ENCODE measurements around the gene CCDC112. TPM values are rescaled to one million over a fixed set of nuclear protein-coding genes. Genes with fewer than 3 reads are reported as not detected.

Gene CCDC112
- total RNA-seq, 1 donor from 2014 or later = 13.0 TPM

DNA sequence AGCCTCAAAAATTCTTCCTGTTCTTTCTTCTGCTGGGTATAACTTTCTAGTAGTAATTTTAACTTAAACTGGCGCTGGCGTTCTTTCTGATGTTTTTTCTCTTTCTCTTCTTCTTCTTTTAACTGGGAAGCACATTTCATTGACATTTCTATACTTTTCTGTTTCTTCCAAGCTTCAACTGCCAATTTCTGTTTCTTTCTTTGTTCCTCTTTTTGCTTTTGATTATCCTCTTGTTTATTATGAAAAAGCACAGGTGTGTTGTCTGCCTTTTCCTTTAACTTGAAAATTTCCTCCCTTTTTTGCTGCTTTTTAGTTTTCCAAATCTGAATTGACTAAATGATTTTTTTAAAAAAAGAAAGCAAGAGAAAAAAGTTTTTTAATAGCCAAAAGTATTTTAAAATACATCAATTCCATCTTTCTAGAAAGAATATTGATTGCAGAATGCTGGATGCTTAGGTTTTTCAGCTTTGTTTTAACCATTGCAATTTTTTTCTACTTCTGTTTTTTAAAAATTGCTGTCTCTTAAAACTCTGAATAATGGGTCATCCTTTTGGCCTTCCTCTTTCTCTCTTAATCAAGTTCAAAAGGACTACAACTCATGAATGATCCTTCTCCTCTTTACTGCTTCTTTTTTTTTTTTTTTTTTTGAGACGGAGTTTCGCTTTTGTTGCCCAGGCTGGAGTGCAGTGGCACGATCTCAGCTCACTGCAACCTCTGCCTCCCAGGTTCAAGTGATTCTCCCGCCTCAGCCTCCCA lies 25.0 kb downstream of the CCDC112 start:
- H3K27me3 Mint-ChIP-seq (ENCODE audit: low read depth, unreplicated experiment) = no peaks in the 10 kb centered on the region
- no peak overlapping the region for H2AFZ ChIP-seq (ENCODE audit: low read depth, low read length)
- no peaks in the 10 kb centered on the region for H3K4me1 Mint-ChIP-seq (ENCODE audit: low read depth, unreplicated experiment)
- H3K9me3 Mint-ChIP-seq (ENCODE audit: unreplicated experiment) = no peaks in the 10 kb centered on the region
- no peaks in the 10 kb centered on the region for H3K36me3 Mint-ChIP-seq (ENCODE audit: low read depth, unreplicated experiment)
- no peaks in the 10 kb centered on the region for H3K4me1 ChIP-seq (ENCODE audit: insufficient read depth, low read length)
- no peak overlapping the region for H3K4me3 ChIP-seq (ENCODE audit: insufficient read depth, low read depth, low read length)
- H4K20me1 ChIP-seq (ENCODE audit: insufficient read depth, low read length) = no peaks in the 10 kb centered on the region
- H3K36me3 ChIP-seq (ENCODE audit: insufficient read depth, low read length) = peaks cover 5% of the 10 kb centered on the region
- no peak overlapping the region for H3K9ac ChIP-seq (ENCODE audit: low read length)
- H3K27me3 ChIP-seq (ENCODE audit: insufficient read depth, low read length) = no peaks in the 10 kb centered on the region
- no peak overlapping the region for H3K4me3 Mint-ChIP-seq (ENCODE audit: unreplicated experiment)
- no peak for FAIRE-seq
- H3K79me2 ChIP-seq (ENCODE audit: insufficient read depth, low read length) = no peaks in the 10 kb centered on the region
- H3K9me3 ChIP-seq (ENCODE audit: insufficient read depth, low read depth, low read length) = no peaks in the 10 kb centered on the region
- TF ChIP-seq, protein P1, sequence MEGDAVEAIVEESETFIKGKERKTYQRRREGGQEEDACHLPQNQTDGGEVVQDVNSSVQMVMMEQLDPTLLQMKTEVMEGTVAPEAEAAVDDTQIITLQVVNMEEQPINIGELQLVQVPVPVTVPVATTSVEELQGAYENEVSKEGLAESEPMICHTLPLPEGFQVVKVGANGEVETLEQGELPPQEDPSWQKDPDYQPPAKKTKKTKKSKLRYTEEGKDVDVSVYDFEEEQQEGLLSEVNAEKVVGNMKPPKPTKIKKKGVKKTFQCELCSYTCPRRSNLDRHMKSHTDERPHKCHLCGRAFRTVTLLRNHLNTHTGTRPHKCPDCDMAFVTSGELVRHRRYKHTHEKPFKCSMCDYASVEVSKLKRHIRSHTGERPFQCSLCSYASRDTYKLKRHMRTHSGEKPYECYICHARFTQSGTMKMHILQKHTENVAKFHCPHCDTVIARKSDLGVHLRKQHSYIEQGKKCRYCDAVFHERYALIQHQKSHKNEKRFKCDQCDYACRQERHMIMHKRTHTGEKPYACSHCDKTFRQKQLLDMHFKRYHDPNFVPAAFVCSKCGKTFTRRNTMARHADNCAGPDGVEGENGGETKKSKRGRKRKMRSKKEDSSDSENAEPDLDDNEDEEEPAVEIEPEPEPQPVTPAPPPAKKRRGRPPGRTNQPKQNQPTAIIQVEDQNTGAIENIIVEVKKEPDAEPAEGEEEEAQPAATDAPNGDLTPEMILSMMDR (IDR thresholded peaks at IDR 0.05; ENCODE audit: insufficient read depth, low read depth, low read length) = no peak
- no peak for TF ChIP-seq EZH2 (IDR thresholded peaks at IDR 0.05; ENCODE audit: insufficient read depth, low read length)
- no peak for DNase-seq (ENCODE audit: low read depth)
- H3K27ac Mint-ChIP-seq (ENCODE audit: unreplicated experiment) = no peak overlapping the region
- no peak overlapping the region for H3K27ac ChIP-seq (ENCODE audit: low read depth, low read length)
- no peak overlapping the region for H3K4me2 ChIP-seq (ENCODE audit: low read length)

DNA sequence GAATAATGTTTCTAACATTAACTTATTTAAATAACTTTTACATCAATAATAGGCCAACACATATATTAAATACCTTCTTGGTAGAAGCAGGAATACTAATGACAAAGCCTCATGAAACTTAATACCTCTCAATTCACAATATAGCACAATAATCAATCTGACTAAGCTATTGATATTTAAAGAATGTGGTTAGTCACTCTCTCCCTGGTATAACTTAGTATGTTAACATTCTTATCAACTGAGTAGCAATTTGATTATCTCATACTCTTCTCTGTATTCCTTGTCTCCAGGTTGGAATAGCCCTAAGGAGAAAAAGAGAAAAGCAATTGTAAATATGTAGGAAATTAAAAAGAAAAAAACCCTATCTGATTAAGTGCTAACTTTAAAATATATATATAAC lies 28.8 kb downstream of the CCDC112 start:
- Mint-ChIP-seq H3K4me3 (ENCODE audit: unreplicated experiment) (no peak overlapping the region), H3K4me1 (ENCODE audit: low read depth, unreplicated experiment) (no peaks in the 10 kb centered on the region), H3K27me3 (ENCODE audit: low read depth, unreplicated experiment) (no peaks in the 10 kb centered on the region), H3K36me3 (ENCODE audit: low read depth, unreplicated experiment) (no peaks in the 10 kb centered on the region), H3K9me3 (ENCODE audit: unreplicated experiment) (no peaks in the 10 kb centered on the region), H3K27ac (ENCODE audit: unreplicated experiment) (no peak overlapping the region)
- Histone ChIP-seq H3K27ac (ENCODE audit: low read depth, low read length) (no peak overlapping the region), H3K4me2 (ENCODE audit: low read length) (no peak overlapping the region), H4K20me1 (ENCODE audit: insufficient read depth, low read length) (no peaks in the 10 kb centered on the region), H3K27me3 (ENCODE audit: insufficient read depth, low read length) (no peaks in the 10 kb centered on the region), H3K4me1 (ENCODE audit: insufficient read depth, low read length) (peaks cover 7% of the 10 kb centered on the region), H3K9me3 (ENCODE audit: insufficient read depth, low read depth, low read length) (no peaks in the 10 kb centered on the region), H3K9ac (ENCODE audit: low read length) (no peak overlapping the region), H2AFZ (ENCODE audit: low read depth, low read length) (no peak overlapping the region), H3K79me2 (ENCODE audit: insufficient read depth, low read length) (peaks cover 1% of the 10 kb centered on the region), H3K36me3 (ENCODE audit: insufficient read depth, low read length) (peaks cover 2% of the 10 kb centered on the region), H3K4me3 (ENCODE audit: insufficient read depth, low read depth, low read length) (no peak overlapping the region)
- FAIRE-seq (no peak), DNase-seq (ENCODE audit: low read depth) (peak; percentile 53)
- TF ChIP-seq, protein P1 (IDR thresholded peaks at IDR 0.05; ENCODE audit: insufficient read depth, low read depth, low read length) = no peak
- no peak for TF ChIP-seq EZH2 (IDR thresholded peaks at IDR 0.05; ENCODE audit: insufficient read depth, low read length)

DNA sequence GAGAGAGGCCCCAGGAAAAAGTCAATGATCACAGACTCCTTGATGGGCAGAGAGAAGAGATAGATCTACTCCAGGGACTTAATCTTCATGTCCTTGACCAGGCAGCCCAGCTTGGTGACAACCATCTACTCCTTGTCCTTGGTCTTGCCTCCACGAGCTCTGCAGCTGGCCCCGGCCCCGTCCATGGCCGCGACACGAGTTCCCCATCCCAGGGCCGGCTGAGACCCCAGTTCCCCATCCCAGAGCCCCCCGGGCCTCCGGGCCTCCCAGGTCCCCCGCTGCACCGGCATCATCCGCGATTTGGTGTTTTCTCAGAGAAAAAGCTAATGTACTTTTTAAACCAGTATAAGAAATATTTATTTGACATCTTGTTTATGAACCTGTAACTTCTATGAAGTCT lies 31.2 kb downstream of the CCDC112 start:
- Histone ChIP-seq H3K27me3 (ENCODE audit: insufficient read depth, low read length) (no peaks in the 10 kb centered on the region), H3K4me1 (ENCODE audit: insufficient read depth, low read length) (peaks cover 17% of the 10 kb centered on the region), H3K27ac (ENCODE audit: low read depth, low read length) (no peak overlapping the region), H3K9me3 (ENCODE audit: insufficient read depth, low read depth, low read length) (no peaks in the 10 kb centered on the region), H3K79me2 (ENCODE audit: insufficient read depth, low read length) (peaks cover 25% of the 10 kb centered on the region), H3K36me3 (ENCODE audit: insufficient read depth, low read length) (peaks cover 2% of the 10 kb centered on the region), H2AFZ (ENCODE audit: low read depth, low read length) (no peak overlapping the region), H4K20me1 (ENCODE audit: insufficient read depth, low read length) (peaks cover 11% of the 10 kb centered on the region), H3K9ac (ENCODE audit: low read length) (no peak overlapping the region), H3K4me3 (ENCODE audit: insufficient read depth, low read depth, low read length) (no peak overlapping the region), H3K4me2 (ENCODE audit: low read length) (no peak overlapping the region)
- Mint-ChIP-seq H3K36me3 (ENCODE audit: low read depth, unreplicated experiment) (no peaks in the 10 kb centered on the region), H3K27ac (ENCODE audit: unreplicated experiment) (no peak overlapping the region), H3K27me3 (ENCODE audit: low read depth, unreplicated experiment) (no peaks in the 10 kb centered on the region), H3K9me3 (ENCODE audit: unreplicated experiment) (no peaks in the 10 kb centered on the region), H3K4me1 (ENCODE audit: low read depth, unreplicated experiment) (peaks cover 6% of the 10 kb centered on the region), H3K4me3 (ENCODE audit: unreplicated experiment) (no peak overlapping the region)
- no peak for DNase-seq (ENCODE audit: low read depth)
- no peak for FAIRE-seq
- TF ChIP-seq EZH2 (IDR thresholded peaks at IDR 0.05; ENCODE audit: insufficient read depth, low read length) = no peak
- TF ChIP-seq, protein P1 (IDR thresholded peaks at IDR 0.05; ENCODE audit: insufficient read depth, low read depth, low read length) = no peak

Data from astrocyte (in vitro differentiated cells and primary cell).